ENCODE results near the gene ALG9. TPM values are rescaled to one million over a fixed set of nuclear protein-coding genes. Genes with fewer than 3 reads are reported as not detected.

ALG9 gene
- total and polyA plus RNA-seq, 7 donors, result 9.6 to 21.9 (median 15.3) TPM

GRCh38 chr11:111852103-111852502 is 19.3 kb downstream of the ALG9 start:
- no peak overlapping the region for H3K27ac ChIP-seq
- 70 to 83% (median 76%) methylated on average over 2 of the region's 2 CpGs for WGBS, 3 donors
- no peak overlapping the region for H3K4me3 ChIP-seq
- H3K4me1 ChIP-seq, result no peaks in the 10 kb centered on the region
- DNase-seq (no peak), ATAC-seq (no peak)
- intact Hi-C loops (cut with DNase I), result no loop called here
- H3K9me3 ChIP-seq, result no peaks in the 10 kb centered on the region
- peaks cover 0 to 97% of the 10 kb centered on the region in 2 donors for H3K36me3 ChIP-seq (ENCODE audit: insufficient read depth in 1 of 2, low read depth in 1 of 2)
- TF ChIP-seq, protein P1, sequence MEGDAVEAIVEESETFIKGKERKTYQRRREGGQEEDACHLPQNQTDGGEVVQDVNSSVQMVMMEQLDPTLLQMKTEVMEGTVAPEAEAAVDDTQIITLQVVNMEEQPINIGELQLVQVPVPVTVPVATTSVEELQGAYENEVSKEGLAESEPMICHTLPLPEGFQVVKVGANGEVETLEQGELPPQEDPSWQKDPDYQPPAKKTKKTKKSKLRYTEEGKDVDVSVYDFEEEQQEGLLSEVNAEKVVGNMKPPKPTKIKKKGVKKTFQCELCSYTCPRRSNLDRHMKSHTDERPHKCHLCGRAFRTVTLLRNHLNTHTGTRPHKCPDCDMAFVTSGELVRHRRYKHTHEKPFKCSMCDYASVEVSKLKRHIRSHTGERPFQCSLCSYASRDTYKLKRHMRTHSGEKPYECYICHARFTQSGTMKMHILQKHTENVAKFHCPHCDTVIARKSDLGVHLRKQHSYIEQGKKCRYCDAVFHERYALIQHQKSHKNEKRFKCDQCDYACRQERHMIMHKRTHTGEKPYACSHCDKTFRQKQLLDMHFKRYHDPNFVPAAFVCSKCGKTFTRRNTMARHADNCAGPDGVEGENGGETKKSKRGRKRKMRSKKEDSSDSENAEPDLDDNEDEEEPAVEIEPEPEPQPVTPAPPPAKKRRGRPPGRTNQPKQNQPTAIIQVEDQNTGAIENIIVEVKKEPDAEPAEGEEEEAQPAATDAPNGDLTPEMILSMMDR (IDR thresholded peaks at IDR 0.05), result no peak
- H3K27me3 ChIP-seq (ENCODE audit: insufficient read depth in 3 of 3, low read length in 2 of 3), result no peaks in the 10 kb centered on the region

GRCh38 chr11:111851636-111852035 is 19.7 kb downstream of the ALG9 start:
- Histone ChIP-seq H3K4me1 (no peaks in the 10 kb centered on the region), H3K9me3 (no peaks in the 10 kb centered on the region), H3K4me3 (no peak overlapping the region), H3K27ac (no peak overlapping the region), H3K27me3 (ENCODE audit: insufficient read depth in 3 of 3, low read length in 2 of 3) (no peaks in the 10 kb centered on the region), H3K36me3 (ENCODE audit: insufficient read depth in 1 of 2, low read depth in 1 of 2) (peaks cover 0 to 97% of the 10 kb centered on the region in 2 donors)
- TF ChIP-seq, protein P1 (IDR thresholded peaks at IDR 0.05), result peak; percentile 18
- intact Hi-C loops (cut with DNase I), result no loop called here
- ATAC-seq (no peak), DNase-seq (no peak)

GRCh38 chr11:111851067-111851466 is 20.3 kb downstream of the ALG9 start:
- 86 to 92% (median 88%) methylated on average over 8 of the region's 8 CpGs for WGBS, 3 donors
- intact Hi-C loops (cut with DNase I), result no loop called here
- H3K9me3 ChIP-seq, result no peaks in the 10 kb centered on the region
- DNase-seq (no peak), ATAC-seq (no peak)
- peaks cover 0 to 99% of the 10 kb centered on the region in 2 donors for H3K36me3 ChIP-seq (ENCODE audit: insufficient read depth in 1 of 2, low read depth in 1 of 2)
- TF ChIP-seq, protein P1 (IDR thresholded peaks at IDR 0.05), result no peak
- H3K27me3 ChIP-seq (ENCODE audit: insufficient read depth in 3 of 3, low read length in 2 of 3), result no peaks in the 10 kb centered on the region
- no peak overlapping the region for H3K27ac ChIP-seq
- no peak overlapping the region for H3K4me3 ChIP-seq
- H3K4me1 ChIP-seq, result no peaks in the 10 kb centered on the region

DNA sequence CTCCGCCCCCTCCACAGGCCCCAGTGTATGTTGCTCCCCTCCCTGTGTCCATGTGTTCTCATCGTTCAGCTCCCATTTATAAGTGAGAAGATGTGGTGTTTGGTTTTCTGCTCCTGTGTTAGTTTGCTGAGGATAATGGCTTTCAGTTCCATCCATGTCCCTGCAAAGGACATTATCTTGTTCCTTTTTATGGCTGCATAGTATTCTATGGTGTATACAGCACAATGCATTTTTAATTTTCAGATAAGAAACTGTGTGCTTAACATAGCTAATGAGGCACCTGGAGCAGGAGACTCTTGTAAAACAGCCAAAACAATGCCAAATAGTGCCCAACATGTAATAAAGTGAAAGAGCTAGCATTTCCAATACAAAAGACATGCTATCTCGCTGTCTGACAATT is 21.8 kb downstream of the ALG9 start:
- TF ChIP-seq, protein P1 (IDR thresholded peaks at IDR 0.05), result no peak
- no peaks in the 10 kb centered on the region for H3K4me1 ChIP-seq
- intact Hi-C loops (cut with DNase I), result no loop called here

DNA sequence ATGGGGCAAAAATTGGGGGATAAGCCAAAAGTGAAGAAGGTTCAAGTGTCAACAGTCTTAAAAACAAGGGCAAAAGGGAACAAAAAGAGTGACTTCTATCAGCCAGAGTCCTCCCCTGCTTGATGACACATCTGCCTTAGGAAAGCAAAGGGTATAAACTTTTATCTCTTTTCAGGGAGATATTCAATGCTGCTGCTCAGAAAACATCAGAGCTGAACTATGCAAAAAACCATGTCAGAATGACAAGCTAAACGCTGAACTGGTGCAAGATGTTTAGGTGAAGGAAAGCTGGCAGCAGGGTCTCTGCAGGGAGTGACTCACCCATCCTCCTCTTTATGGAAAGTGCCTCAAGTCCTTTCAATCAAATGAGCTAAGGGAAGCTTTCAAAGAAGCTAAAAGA is 24.7 kb downstream of the ALG9 start:
- H3K27me3 ChIP-seq (ENCODE audit: insufficient read depth in 3 of 3, low read length in 2 of 3), result no peaks in the 10 kb centered on the region
- no peaks in the 10 kb centered on the region for H3K9me3 ChIP-seq
- peaks cover 0 to 100% of the 10 kb centered on the region in 2 donors for H3K36me3 ChIP-seq (ENCODE audit: insufficient read depth in 1 of 2, low read depth in 1 of 2)
- H3K4me3 ChIP-seq, result no peak overlapping the region
- intact Hi-C loops (cut with DNase I), result no loop called here
- no peak overlapping the region for H3K27ac ChIP-seq
- DNase-seq (no peak), ATAC-seq (no peak)
- 42 to 61% (median 47%) methylated on average over 1 of the region's 1 CpG for WGBS, 3 donors
- H3K4me1 ChIP-seq, result peaks cover 2% of the 10 kb centered on the region
- TF ChIP-seq, protein P1 (IDR thresholded peaks at IDR 0.05), result no peak

More for the DNA sequence above, 21.8 kb downstream of the ALG9 start:
- no peaks in the 10 kb centered on the region for H3K27me3 ChIP-seq (ENCODE audit: insufficient read depth in 3 of 3, low read length in 2 of 3)
- DNase-seq (no peak), ATAC-seq (no peak)
- peaks cover 0 to 100% of the 10 kb centered on the region in 2 donors for H3K36me3 ChIP-seq (ENCODE audit: insufficient read depth in 1 of 2, low read depth in 1 of 2)
- WGBS, 3 donors, result 96 to 99% (median 97%) methylated on average over 3 of the region's 3 CpGs
- H3K27ac ChIP-seq, result no peak overlapping the region
- no peaks in the 10 kb centered on the region for H3K9me3 ChIP-seq
- no peak overlapping the region for H3K4me3 ChIP-seq
